Mesothelial cell of epicardium (in vitro differentiated cells): ENCODE results near the gene GALR2. TPM values are rescaled to one million over a fixed set of nuclear protein-coding genes. Genes with fewer than 3 reads are reported as not detected.

Experiments
- DNase-seq, 2 experiments: peaks; one replicate each; pipeline ENCODE4 v3.0.0; 2021; ENCODE audit warnings: low spot score in 2 of 2; ENCODE audit not compliant: unreplicated experiment in 2 of 2
- H3K27ac Mint-ChIP-seq: 2 replicates; pipeline ENCODE4 v1.8.0; 2021; ENCODE audit warnings: mixed read lengths
- H3K27me3 Mint-ChIP-seq: 2 replicates; pipeline ENCODE4 v1.8.0; 2021; ENCODE audit warnings: low read depth, mixed read lengths
- H3K36me3 Mint-ChIP-seq: 2 replicates; pipeline ENCODE4 v1.8.0; 2021; ENCODE audit warnings: mixed read lengths
- H3K4me1 Mint-ChIP-seq: 2 replicates; pipeline ENCODE4 v1.8.0; 2021; ENCODE audit warnings: mixed read lengths
- H3K4me3 Mint-ChIP-seq: 2 replicates; pipeline ENCODE4 v1.8.0; 2021; ENCODE audit warnings: mild to moderate bottlenecking, moderate library complexity, mixed read lengths
- H3K9me3 Mint-ChIP-seq: 2 replicates; pipeline ENCODE4 v1.8.0; 2021; ENCODE audit warnings: mixed read lengths
- total RNA-seq: library from RNA; stranded (reverse); gene quantifications from 3 replicates; pipeline ENCODE4 v1.2.1, GENCODE V29; 2021
- TF ChIP-seq, protein P1 (sequence below): fragments of 200-600 bp; sonication (generic); IDR thresholded peaks from one replicate; pipeline ENCODE4 v1.5.0; 2021; ENCODE audit warnings: antibody characterized with exemption; ENCODE audit not compliant: unreplicated experiment

Gene GALR2
- total RNA-seq, 1 donor from 2014 or later: not detected

- H3K27ac Mint-ChIP-seq: no peak overlapping the region
- H3K4me3 Mint-ChIP-seq: no peak overlapping the region
- TF ChIP-seq, protein P1, sequence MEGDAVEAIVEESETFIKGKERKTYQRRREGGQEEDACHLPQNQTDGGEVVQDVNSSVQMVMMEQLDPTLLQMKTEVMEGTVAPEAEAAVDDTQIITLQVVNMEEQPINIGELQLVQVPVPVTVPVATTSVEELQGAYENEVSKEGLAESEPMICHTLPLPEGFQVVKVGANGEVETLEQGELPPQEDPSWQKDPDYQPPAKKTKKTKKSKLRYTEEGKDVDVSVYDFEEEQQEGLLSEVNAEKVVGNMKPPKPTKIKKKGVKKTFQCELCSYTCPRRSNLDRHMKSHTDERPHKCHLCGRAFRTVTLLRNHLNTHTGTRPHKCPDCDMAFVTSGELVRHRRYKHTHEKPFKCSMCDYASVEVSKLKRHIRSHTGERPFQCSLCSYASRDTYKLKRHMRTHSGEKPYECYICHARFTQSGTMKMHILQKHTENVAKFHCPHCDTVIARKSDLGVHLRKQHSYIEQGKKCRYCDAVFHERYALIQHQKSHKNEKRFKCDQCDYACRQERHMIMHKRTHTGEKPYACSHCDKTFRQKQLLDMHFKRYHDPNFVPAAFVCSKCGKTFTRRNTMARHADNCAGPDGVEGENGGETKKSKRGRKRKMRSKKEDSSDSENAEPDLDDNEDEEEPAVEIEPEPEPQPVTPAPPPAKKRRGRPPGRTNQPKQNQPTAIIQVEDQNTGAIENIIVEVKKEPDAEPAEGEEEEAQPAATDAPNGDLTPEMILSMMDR: no peak
- no peaks in the 10 kb centered on the region for H3K9me3 Mint-ChIP-seq
- peaks cover 24% of the 10 kb centered on the region for H3K36me3 Mint-ChIP-seq
- no peak for DNase-seq
- no peaks in the 10 kb centered on the region for H3K27me3 Mint-ChIP-seq
- H3K4me1 Mint-ChIP-seq: peaks cover 7% of the 10 kb centered on the region
Measured at GRCh38 chr17:76087531-76087930, 12.9 kb downstream of the GALR2 start.

GRCh38 chr17:76088041-76088867, 13.7 kb downstream of the GALR2 start:
- H3K27ac Mint-ChIP-seq: no peak overlapping the region
- TF ChIP-seq, protein P1: no peak
- no peaks in the 10 kb centered on the region for H3K9me3 Mint-ChIP-seq
- H3K36me3 Mint-ChIP-seq: peaks cover 28% of the 10 kb centered on the region
- H3K4me3 Mint-ChIP-seq: no peak overlapping the region
- no peaks in the 10 kb centered on the region for H3K27me3 Mint-ChIP-seq
- no peak for DNase-seq
- peaks cover under 1% of the 10 kb centered on the region for H3K4me1 Mint-ChIP-seq

GRCh38 chr17:76088868-76089576, 14.4 kb downstream of the GALR2 start:
- DNase-seq: no peak
- no peak overlapping the region for H3K27ac Mint-ChIP-seq
- H3K36me3 Mint-ChIP-seq: peaks cover 30% of the 10 kb centered on the region
- H3K4me3 Mint-ChIP-seq: no peak overlapping the region
- H3K27me3 Mint-ChIP-seq: no peaks in the 10 kb centered on the region
- TF ChIP-seq, protein P1: no peak
- H3K9me3 Mint-ChIP-seq: no peaks in the 10 kb centered on the region
- H3K4me1 Mint-ChIP-seq: no peaks in the 10 kb centered on the region

DNA sequence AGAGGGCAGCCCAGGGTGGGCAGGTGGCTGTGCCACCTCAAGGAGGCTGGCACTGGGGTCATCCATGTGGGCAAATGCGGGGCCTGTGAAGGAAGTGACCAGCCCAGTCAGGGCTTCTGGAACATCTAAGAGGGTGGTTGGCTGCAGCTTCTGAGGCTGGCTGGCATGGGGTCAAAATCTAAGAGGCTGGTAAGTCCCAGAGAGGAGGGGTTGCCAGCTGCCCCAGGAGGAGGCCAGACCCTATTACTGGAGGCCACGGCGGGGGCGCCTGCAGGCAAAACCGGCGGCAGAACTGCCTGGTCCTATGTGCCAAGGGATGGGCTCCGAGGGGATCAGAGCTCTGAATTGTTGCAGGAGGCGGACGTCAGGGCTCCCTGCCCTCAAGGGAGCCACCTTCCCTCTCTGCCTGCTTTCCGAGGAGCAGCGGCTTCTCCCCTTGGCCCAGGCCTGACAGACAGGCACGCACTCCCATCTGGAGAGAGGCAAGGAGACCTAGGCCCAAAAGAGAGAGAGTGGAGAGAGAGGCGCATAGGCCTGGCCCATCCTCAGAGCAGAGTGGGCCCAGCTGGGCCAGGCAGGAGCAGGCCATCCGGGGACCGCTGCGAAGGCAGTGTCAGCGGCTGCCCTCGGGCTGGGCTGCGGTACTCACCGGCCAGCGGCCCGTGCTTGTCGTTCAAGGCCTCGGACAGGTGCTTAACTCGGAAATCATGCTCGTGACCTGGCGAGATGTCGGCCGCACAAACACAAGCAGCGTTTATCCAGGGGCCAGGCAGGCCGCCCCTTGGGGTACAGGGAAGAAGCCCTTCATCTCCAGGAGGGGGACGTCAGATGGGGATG, 15.3 kb downstream of the GALR2 start:
- no peaks in the 10 kb centered on the region for H3K9me3 Mint-ChIP-seq
- no peak for DNase-seq
- H3K36me3 Mint-ChIP-seq: peaks cover 29% of the 10 kb centered on the region

More for the DNA sequence above, 15.3 kb downstream of the GALR2 start:
- TF ChIP-seq, protein P1: no peak
- no peaks in the 10 kb centered on the region for H3K4me1 Mint-ChIP-seq
- no peak overlapping the region for H3K27ac Mint-ChIP-seq
- H3K27me3 Mint-ChIP-seq: no peaks in the 10 kb centered on the region
- H3K4me3 Mint-ChIP-seq: no peak overlapping the region
